GM23338 (cell line): ENCODE measurements around the gene PHYH. TPM values are rescaled to one million over a fixed set of nuclear protein-coding genes. Genes with fewer than 3 reads are reported as not detected.
A peak's percentile ranks its signal among the peaks of the same experiment; 100 is the strongest.

Source experiments
- ATAC-seq: fragments of 200-7000 bp; cut with Tn5 transposase; 3 replicates; pipeline ENCODE4 v1.9.1; 2020
- DNase-seq: peaks from one replicate; pipeline ENCODE4 v3.0.0-alpha.2; 2015; ENCODE audit warnings: low spot score
- H2AFZ ChIP-seq: fragments of 200-600 bp; sonication (generic); 2 replicates; pipeline ENCODE4 v1.8.0; 2016; ENCODE audit warnings: antibody characterized with exemption, mild to moderate bottlenecking, moderate library complexity
- H3F3A ChIP-seq: fragments of 200-600 bp; sonication (generic); replicated peaks from 2 replicates; pipeline ENCODE4 v1.8.0; 2017; ENCODE audit warnings: antibody characterized with exemption, mixed run types, low read depth
- H3K27ac ChIP-seq: fragments of 200-600 bp; sonication (generic); 2 replicates; pipeline ENCODE4 v1.6.1; 2016; ENCODE audit warnings: low read depth
- H3K27me3 ChIP-seq: fragments of 200-600 bp; sonication (generic); 2 replicates; pipeline ENCODE4 v1.8.0; 2016; ENCODE audit warnings: mild to moderate bottlenecking, mixed run types, moderate library complexity; ENCODE audit not compliant: insufficient read depth
- H3K36me3 ChIP-seq: fragments of 200-600 bp; sonication (generic); 2 replicates; pipeline ENCODE4 v1.8.0; 2016; ENCODE audit warnings: mild to moderate bottlenecking; ENCODE audit not compliant: insufficient read depth
- H3K4me1 ChIP-seq: fragments of 200-600 bp; sonication (generic); 2 replicates; pipeline ENCODE4 v1.8.0; 2016; ENCODE audit warnings: mild to moderate bottlenecking, moderate library complexity; ENCODE audit not compliant: insufficient read depth
- H3K4me2 ChIP-seq: fragments of 200-600 bp; sonication (generic); 2 replicates; pipeline ENCODE4 v1.7.1; 2017; ENCODE audit warnings: mixed run types
- H3K4me3 ChIP-seq: fragments of 200-600 bp; sonication (generic); 2 replicates; pipeline ENCODE4 v1.6.1; 2016; ENCODE audit warnings: mixed run types
- H3K79me2 ChIP-seq: fragments of 200-600 bp; sonication (generic); replicated peaks from 2 replicates; pipeline ENCODE4 v1.8.0; 2017; ENCODE audit warnings: mild to moderate bottlenecking; ENCODE audit not compliant: insufficient read depth
- H3K9me2 ChIP-seq: fragments of 200-600 bp; sonication (generic); 2 replicates; pipeline ENCODE4 v1.8.0; 2017; ENCODE audit not compliant: insufficient read depth
- H4K20me1 ChIP-seq: fragments of 200-600 bp; sonication (generic); replicated peaks from 2 replicates; pipeline ENCODE4 v1.8.0; 2017; ENCODE audit warnings: mild to moderate bottlenecking; ENCODE audit not compliant: insufficient read depth
- H3K27ac Mint-ChIP-seq: 2 replicates; pipeline ENCODE4 v1.8.0; 2020; ENCODE audit warnings: inconsistent platforms, mild to moderate bottlenecking, moderate library complexity, mixed read lengths
- H3K27me3 Mint-ChIP-seq: 3 replicates; pipeline ENCODE4 v1.8.0; 2022; ENCODE audit warnings: low read depth, mild to moderate bottlenecking, moderate library complexity, mixed read lengths, inconsistent platforms; ENCODE audit not compliant: insufficient read depth, poor library complexity
- H3K36me3 Mint-ChIP-seq: 3 replicates; pipeline ENCODE4 v1.8.0; 2021; ENCODE audit warnings: low read depth, mild to moderate bottlenecking, inconsistent platforms, moderate library complexity, mixed read lengths
- H3K4me1 Mint-ChIP-seq: 3 replicates; pipeline ENCODE4 v1.8.0; 2020; ENCODE audit warnings: mild to moderate bottlenecking, inconsistent platforms, mixed read lengths
- H3K4me3 Mint-ChIP-seq: 3 replicates; pipeline ENCODE4 v1.8.0; 2021; ENCODE audit warnings: moderate library complexity, mild to moderate bottlenecking, inconsistent platforms, mixed read lengths
- H3K9me3 Mint-ChIP-seq: 3 replicates; pipeline ENCODE4 v1.8.0; 2020; ENCODE audit warnings: moderate library complexity, mild to moderate bottlenecking, inconsistent platforms, mixed read lengths
- CREB1 ChIP-seq: fragments of 250-450 bp; sonication (Bioruptor Pico); IDR thresholded peaks from 2 replicates; pipeline ENCODE4 v1.5.0; 2020; ENCODE audit warnings: low read depth, mild to moderate bottlenecking, moderate library complexity
- EZH2 ChIP-seq: fragments of 200-600 bp; sonication (generic); IDR thresholded peaks from one replicate; pipeline ENCODE4 v1.8.0; 2017; ENCODE audit warnings: antibody characterized with exemption, mild to moderate bottlenecking, low read depth; ENCODE audit not compliant: unreplicated experiment
- JUNB ChIP-seq: IDR thresholded peaks from one replicate; pipeline ENCODE4 v1.6.1; 2016; ENCODE audit warnings: antibody characterized with exemption; ENCODE audit not compliant: unreplicated experiment
- NANOG ChIP-seq: IDR thresholded peaks from 2 replicates; pipeline ENCODE4 v1.6.1; 2016; ENCODE audit warnings: antibody characterized with exemption, borderline replicate concordance
- POLR2AphosphoS5 ChIP-seq: IDR thresholded peaks from 2 replicates; pipeline ENCODE4 v1.6.1; 2016; ENCODE audit warnings: antibody characterized with exemption, low read depth
- STAT1 ChIP-seq: IDR thresholded peaks from one replicate; pipeline ENCODE4 v1.6.1; 2016; ENCODE audit warnings: antibody characterized with exemption; ENCODE audit not compliant: unreplicated experiment
- ZNF114 ChIP-seq: fragments of 250-450 bp; sonication (Bioruptor Pico); IDR thresholded peaks from 2 replicates; pipeline ENCODE4 v1.5.0; 2020; ENCODE audit warnings: mild to moderate bottlenecking, moderate library complexity
- polyA plus RNA-seq: library from polyadenylated mRNA; unstranded; fragments of >200 nt; fragmentation: Nextera tagmentation; extraction: Ambion mirVana; gene quantifications from 2 replicates; pipeline ENCODE4 v1.2.1, GENCODE V29; 2016
- total RNA-seq: library from RNA; depleted of rRNA; stranded (reverse); fragments of >200 nt; shearing (Covaris generic); gene quantifications from 2 replicates; pipeline ENCODE4 v1.2.3, GENCODE V29; 2014
- TF ChIP-seq, protein P1 (sequence below): IDR thresholded peaks from one replicate; pipeline ENCODE4 v1.6.1; 2018; ENCODE audit warnings: antibody characterized with exemption; ENCODE audit not compliant: unreplicated experiment
- TF ChIP-seq, protein P2 (sequence below): IDR thresholded peaks from 2 replicates; pipeline ENCODE4 v1.6.1; 2016; ENCODE audit warnings: antibody characterized with exemption
- TF ChIP-seq, protein P3 (sequence below), 2 experiments: fragments of 200-600 bp in 1 of 2; sonication (generic) in 1 of 2; conservative IDR thresholded peaks; 2 replicates each; pipeline versions ENCODE4 v1.5.1 to v1.6.1; 2016 to 2017; ENCODE audit warnings: antibody characterized with exemption in 2 of 2, low read depth in 2 of 2, mild to moderate bottlenecking in 2 of 2, moderate library complexity in 1 of 2
- TF ChIP-seq, protein P4 (sequence below): fragments of 250-450 bp; sonication (Bioruptor Pico); IDR thresholded peaks from 2 replicates; pipeline ENCODE4 v1.5.0; 2020; ENCODE audit warnings: mild to moderate bottlenecking, moderate library complexity

PHYH gene
- total and polyA plus RNA-seq, 2 experiments from 2014 or later = 10.9 to 29.8 TPM

DNA sequence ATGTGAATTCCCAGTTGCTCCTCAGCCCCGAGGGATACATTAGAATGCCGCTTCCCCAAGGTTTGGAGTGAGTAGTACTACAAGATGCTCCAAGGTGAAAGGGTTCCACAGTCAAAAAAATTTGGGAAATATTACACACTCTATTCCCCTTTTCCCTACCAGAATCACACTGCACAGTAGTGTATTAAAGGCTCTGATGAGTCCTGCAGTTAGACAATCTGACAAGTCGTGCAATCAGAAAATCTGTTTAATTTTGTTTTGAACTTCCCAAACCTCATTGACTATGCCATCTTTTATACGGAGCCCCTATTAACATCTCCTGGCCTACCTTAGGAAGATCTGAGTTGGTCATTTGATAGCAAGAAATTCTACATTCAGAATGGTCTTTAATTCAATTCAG is 52.1 kb downstream of the PHYH start:
- Mint-ChIP-seq H3K36me3 (no peaks in the 10 kb centered on the region), H3K4me1 (peaks cover 4% of the 10 kb centered on the region; the same call in 2 of the 3 replicates), H3K4me3 (no peak overlapping the region), H3K27ac (no peak overlapping the region), H3K9me3 (no peaks in the 10 kb centered on the region), H3K27me3 (no peaks in the 10 kb centered on the region)
- Histone ChIP-seq H3K27me3 (no peaks in the 10 kb centered on the region), H3K4me2 (no peak overlapping the region), H3K27ac (no peak overlapping the region), H3K4me3 (no peak overlapping the region), H3K36me3 (no peaks in the 10 kb centered on the region), H4K20me1 (no peaks in the 10 kb centered on the region), H3K9me2 (no peaks in the 10 kb centered on the region; the same call in 1 of the 2 replicates), H3K4me1 (no peaks in the 10 kb centered on the region), H2AFZ (peak overlapping the region; percentile 85; the same call in 1 of the 2 replicates), H3F3A (no peaks in the 10 kb centered on the region), H3K79me2 (no peaks in the 10 kb centered on the region)
- no peak for DNase-seq
- TF ChIP-seq, protein P1, sequence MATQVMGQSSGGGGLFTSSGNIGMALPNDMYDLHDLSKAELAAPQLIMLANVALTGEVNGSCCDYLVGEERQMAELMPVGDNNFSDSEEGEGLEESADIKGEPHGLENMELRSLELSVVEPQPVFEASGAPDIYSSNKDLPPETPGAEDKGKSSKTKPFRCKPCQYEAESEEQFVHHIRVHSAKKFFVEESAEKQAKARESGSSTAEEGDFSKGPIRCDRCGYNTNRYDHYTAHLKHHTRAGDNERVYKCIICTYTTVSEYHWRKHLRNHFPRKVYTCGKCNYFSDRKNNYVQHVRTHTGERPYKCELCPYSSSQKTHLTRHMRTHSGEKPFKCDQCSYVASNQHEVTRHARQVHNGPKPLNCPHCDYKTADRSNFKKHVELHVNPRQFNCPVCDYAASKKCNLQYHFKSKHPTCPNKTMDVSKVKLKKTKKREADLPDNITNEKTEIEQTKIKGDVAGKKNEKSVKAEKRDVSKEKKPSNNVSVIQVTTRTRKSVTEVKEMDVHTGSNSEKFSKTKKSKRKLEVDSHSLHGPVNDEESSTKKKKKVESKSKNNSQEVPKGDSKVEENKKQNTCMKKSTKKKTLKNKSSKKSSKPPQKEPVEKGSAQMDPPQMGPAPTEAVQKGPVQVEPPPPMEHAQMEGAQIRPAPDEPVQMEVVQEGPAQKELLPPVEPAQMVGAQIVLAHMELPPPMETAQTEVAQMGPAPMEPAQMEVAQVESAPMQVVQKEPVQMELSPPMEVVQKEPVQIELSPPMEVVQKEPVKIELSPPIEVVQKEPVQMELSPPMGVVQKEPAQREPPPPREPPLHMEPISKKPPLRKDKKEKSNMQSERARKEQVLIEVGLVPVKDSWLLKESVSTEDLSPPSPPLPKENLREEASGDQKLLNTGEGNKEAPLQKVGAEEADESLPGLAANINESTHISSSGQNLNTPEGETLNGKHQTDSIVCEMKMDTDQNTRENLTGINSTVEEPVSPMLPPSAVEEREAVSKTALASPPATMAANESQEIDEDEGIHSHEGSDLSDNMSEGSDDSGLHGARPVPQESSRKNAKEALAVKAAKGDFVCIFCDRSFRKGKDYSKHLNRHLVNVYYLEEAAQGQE = no peak
- no peak for TF ChIP-seq NANOG
- TF ChIP-seq ZNF114 (CRISPR knock-in tag) = no peak
- no peak for TF ChIP-seq POLR2AphosphoS5
- TF ChIP-seq, protein P2, sequence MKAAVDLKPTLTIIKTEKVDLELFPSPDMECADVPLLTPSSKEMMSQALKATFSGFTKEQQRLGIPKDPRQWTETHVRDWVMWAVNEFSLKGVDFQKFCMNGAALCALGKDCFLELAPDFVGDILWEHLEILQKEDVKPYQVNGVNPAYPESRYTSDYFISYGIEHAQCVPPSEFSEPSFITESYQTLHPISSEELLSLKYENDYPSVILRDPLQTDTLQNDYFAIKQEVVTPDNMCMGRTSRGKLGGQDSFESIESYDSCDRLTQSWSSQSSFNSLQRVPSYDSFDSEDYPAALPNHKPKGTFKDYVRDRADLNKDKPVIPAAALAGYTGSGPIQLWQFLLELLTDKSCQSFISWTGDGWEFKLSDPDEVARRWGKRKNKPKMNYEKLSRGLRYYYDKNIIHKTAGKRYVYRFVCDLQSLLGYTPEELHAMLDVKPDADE = no peak
- no peak for TF ChIP-seq CREB1 (CRISPR knock-in tag)
- TF ChIP-seq EZH2 = no peak
- TF ChIP-seq, protein P3, sequence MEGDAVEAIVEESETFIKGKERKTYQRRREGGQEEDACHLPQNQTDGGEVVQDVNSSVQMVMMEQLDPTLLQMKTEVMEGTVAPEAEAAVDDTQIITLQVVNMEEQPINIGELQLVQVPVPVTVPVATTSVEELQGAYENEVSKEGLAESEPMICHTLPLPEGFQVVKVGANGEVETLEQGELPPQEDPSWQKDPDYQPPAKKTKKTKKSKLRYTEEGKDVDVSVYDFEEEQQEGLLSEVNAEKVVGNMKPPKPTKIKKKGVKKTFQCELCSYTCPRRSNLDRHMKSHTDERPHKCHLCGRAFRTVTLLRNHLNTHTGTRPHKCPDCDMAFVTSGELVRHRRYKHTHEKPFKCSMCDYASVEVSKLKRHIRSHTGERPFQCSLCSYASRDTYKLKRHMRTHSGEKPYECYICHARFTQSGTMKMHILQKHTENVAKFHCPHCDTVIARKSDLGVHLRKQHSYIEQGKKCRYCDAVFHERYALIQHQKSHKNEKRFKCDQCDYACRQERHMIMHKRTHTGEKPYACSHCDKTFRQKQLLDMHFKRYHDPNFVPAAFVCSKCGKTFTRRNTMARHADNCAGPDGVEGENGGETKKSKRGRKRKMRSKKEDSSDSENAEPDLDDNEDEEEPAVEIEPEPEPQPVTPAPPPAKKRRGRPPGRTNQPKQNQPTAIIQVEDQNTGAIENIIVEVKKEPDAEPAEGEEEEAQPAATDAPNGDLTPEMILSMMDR (conservative IDR thresholded peaks at IDR 0.05; ENCODE audit: low read depth in 2 of 2) = no peak
- no peak for TF ChIP-seq JUNB
- no peak for TF ChIP-seq STAT1
- ATAC-seq = no peak

DNA sequence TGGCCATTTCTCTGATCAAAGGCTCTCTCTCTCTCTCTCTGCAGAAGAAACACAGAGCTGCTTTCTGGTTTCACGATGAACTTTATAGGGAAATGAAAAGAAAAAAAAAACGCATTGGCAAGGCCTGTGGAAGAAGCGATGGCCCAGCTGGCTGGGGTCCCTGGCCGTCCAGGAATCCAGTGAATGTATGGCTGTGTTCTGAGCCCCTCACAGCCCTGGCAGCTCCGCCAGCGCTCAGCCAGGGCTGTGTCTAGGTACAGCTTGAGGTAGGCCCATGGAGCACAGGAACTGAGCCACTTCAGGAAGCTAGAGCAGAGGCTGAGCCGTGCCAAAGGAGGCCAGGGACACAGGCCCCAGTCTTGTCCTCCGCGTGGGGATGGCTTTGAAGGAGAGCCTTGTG is 52.6 kb downstream of the PHYH start:
- no peak for DNase-seq
- Histone ChIP-seq H3K27me3 (no peaks in the 10 kb centered on the region), H3F3A (no peaks in the 10 kb centered on the region), H3K36me3 (no peaks in the 10 kb centered on the region), H2AFZ (peak overlapping the region; percentile 85), H3K4me2 (no peak overlapping the region), H4K20me1 (no peaks in the 10 kb centered on the region), H3K9me2 (no peaks in the 10 kb centered on the region; the same call in 1 of the 2 replicates), H3K4me3 (no peak overlapping the region), H3K27ac (no peak overlapping the region), H3K4me1 (no peaks in the 10 kb centered on the region), H3K79me2 (no peaks in the 10 kb centered on the region)
- Mint-ChIP-seq H3K36me3 (no peaks in the 10 kb centered on the region), H3K4me3 (no peak overlapping the region), H3K27me3 (no peaks in the 10 kb centered on the region), H3K9me3 (no peaks in the 10 kb centered on the region), H3K27ac (no peak overlapping the region), H3K4me1 (peaks cover 4% of the 10 kb centered on the region; the same call in 2 of the 3 replicates)
- no peak for ATAC-seq
- TF ChIP-seq, protein P4, sequence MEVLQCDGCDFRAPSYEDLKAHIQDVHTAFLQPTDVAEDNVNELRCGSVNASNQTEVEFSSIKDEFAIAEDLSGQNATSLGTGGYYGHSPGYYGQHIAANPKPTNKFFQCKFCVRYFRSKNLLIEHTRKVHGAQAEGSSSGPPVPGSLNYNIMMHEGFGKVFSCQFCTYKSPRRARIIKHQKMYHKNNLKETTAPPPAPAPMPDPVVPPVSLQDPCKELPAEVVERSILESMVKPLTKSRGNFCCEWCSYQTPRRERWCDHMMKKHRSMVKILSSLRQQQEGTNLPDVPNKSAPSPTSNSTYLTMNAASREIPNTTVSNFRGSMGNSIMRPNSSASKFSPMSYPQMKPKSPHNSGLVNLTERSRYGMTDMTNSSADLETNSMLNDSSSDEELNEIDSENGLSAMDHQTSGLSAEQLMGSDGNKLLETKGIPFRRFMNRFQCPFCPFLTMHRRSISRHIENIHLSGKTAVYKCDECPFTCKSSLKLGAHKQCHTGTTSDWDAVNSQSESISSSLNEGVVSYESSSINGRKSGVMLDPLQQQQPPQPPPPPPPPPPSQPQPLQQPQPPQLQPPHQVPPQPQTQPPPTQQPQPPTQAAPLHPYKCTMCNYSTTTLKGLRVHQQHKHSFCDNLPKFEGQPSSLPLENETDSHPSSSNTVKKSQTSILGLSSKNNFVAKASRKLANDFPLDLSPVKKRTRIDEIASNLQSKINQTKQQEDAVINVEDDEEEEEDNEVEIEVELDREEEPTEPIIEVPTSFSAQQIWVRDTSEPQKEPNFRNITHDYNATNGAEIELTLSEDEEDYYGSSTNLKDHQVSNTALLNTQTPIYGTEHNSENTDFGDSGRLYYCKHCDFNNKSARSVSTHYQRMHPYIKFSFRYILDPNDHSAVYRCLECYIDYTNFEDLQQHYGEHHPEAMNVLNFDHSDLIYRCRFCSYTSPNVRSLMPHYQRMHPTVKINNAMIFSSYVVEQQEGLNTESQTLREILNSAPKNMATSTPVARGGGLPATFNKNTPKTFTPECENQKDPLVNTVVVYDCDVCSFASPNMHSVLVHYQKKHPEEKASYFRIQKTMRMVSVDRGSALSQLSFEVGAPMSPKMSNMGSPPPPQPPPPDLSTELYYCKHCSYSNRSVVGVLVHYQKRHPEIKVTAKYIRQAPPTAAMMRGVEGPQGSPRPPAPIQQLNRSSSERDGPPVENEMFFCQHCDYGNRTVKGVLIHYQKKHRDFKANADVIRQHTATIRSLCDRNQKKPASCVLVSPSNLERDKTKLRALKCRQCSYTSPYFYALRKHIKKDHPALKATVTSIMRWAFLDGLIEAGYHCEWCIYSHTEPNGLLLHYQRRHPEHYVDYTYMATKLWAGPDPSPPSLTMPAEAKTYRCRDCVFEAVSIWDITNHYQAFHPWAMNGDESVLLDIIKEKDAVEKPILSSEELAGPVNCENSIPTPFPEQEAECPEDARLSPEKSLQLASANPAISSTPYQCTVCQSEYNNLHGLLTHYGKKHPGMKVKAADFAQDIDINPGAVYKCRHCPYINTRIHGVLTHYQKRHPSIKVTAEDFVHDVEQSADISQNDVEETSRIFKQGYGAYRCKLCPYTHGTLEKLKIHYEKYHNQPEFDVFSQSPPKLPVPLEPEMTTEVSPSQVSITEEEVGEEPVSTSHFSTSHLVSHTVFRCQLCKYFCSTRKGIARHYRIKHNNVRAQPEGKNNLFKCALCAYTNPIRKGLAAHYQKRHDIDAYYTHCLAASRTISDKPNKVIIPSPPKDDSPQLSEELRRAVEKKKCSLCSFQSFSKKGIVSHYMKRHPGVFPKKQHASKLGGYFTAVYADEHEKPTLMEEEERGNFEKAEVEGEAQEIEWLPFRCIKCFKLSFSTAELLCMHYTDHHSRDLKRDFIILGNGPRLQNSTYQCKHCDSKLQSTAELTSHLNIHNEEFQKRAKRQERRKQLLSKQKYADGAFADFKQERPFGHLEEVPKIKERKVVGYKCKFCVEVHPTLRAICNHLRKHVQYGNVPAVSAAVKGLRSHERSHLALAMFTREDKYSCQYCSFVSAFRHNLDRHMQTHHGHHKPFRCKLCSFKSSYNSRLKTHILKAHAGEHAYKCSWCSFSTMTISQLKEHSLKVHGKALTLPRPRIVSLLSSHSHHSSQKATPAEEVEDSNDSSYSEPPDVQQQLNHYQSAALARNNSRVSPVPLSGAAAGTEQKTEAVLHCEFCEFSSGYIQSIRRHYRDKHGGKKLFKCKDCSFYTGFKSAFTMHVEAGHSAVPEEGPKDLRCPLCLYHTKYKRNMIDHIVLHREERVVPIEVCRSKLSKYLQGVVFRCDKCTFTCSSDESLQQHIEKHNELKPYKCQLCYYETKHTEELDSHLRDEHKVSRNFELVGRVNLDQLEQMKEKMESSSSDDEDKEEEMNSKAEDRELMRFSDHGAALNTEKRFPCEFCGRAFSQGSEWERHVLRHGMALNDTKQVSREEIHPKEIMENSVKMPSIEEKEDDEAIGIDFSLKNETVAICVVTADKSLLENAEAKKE = no peak
